Pancreas (tissue), 10 donors: ENCODE measurements around the gene SKIDA1. TPM values are rescaled to one million over a fixed set of nuclear protein-coding genes. Genes with fewer than 3 reads are reported as not detected.
"Not testable (repeated sequence)": the region's sequence is repeated elsewhere in the genome, so short reads cannot be mapped to it uniquely, and the experiment has no call there.

Experiments
- ATAC-seq, 4 donors: fragments of 200-7000 bp; cut with Tn5 transposase; one replicate each; pipeline versions ENCODE4 v1.8.0 to v1.9.1; 2020; ENCODE audit warnings: mild to moderate bottlenecking in 4 of 4, moderate library complexity in 4 of 4
- DNase-seq, 6 donors: peaks; one replicate each; pipeline ENCODE4 v3.0.0-alpha.2; 2020
- FAIRE-seq: peaks from 2 replicates; lab custom pipeline; 2012; peaks lifted over from hg19 to GRCh38; lab: Jason Lieb, UNC
- H3K27ac ChIP-seq, 4 donors: fragments of 200-600 bp; sonication (generic); 1 replicate in 3 of 4; 2 replicates in 1 of 4; pipeline versions ENCODE4 v1.5.0 to v1.8.0; 2020
- H3K27me3 ChIP-seq, 4 donors: fragments of 200-600 bp; one replicate each; pipeline ENCODE4 v1.8.0; 2021
- H3K36me3 ChIP-seq, 3 donors: fragments of 200-600 bp; sonication (generic) in 1 of 3; one replicate each; pipeline versions ENCODE4 v1.5.0 to v1.8.0; 2020 to 2021
- H3K4me1 ChIP-seq, 3 donors: fragments of 200-600 bp; one replicate each; pipeline ENCODE4 v1.8.0; 2021
- H3K4me3 ChIP-seq, 4 donors: fragments of 200-600 bp; sonication (generic) in 2 of 4; one replicate each; pipeline versions ENCODE4 v1.5.0 to v1.8.0; 2020 to 2021
- H3K9me3 ChIP-seq, 4 donors: fragments of 200-600 bp; one replicate each; pipeline ENCODE4 v1.8.0; 2021
- WGBS, 2 donors: extraction: QIAGEN DNeasy Blood & Tissue Kit; methylation state at CpG; one replicate each; pipeline ENCODE4 v1.1.7; 2013; 5-methylcytosine and 5-hydroxymethylcytosine counted together
- intact Hi-C, 3 donors: fragments of 100-400 bp; cut with DNase I; formaldehyde crosslinking; loops; one replicate each; pipeline versions ENCODE4 v1.11.1 to v1.14.2; 2022
- polyA plus RNA-seq, 2 donors: library from polyadenylated mRNA; stranded (reverse); fragments of 200-250 nt; gene quantifications; one replicate each; pipeline ENCODE4 v1.2.3, GENCODE V29; 2013
- total RNA-seq, 6 donors: library from RNA; stranded (reverse); fragmentation: NEBNext Ultra II Directional in 4 of 6; extraction: Animal tissue kit (Norgen Biotek cat#: 25700) in 4 of 6; gene quantifications; one replicate each; pipeline versions ENCODE4 v1.2.1 to v1.2.4, GENCODE V29; 2021 to 2023
- TF ChIP-seq, protein P1 (sequence below), 4 donors: fragments of 200-600 bp; sonication (generic) in 3 of 4; IDR thresholded peaks; one replicate each; pipeline versions ENCODE4 v1.5.0 to v1.8.0; 2021; ENCODE audit warnings: antibody characterized with exemption in 4 of 4
- donor health status: healthy with polysubstance abuse.
- donor health status: DM: no; HTN: no; CAD: no; lungs with moderate emphysema.
- donor health status: DM: no; HTN: no; CAD: no.
- donor health status: control.
- donor health status: control.
- donor health status: Bipolar disorder and iron deficiency.
- donor health status: DM: yes; HTN: yes; CAD: no.
- donor health status: DM: no; HTN: no; CAD: no.
- donor health status: DM: no; HTN: no; CAD: no.
- donor health status: DM: yes; HTN: yes; CAD: no.

The SKIDA1 gene
- total and polyA plus RNA-seq, 8 donors: 0.23 to 0.97 (median 0.53) TPM

DNA sequence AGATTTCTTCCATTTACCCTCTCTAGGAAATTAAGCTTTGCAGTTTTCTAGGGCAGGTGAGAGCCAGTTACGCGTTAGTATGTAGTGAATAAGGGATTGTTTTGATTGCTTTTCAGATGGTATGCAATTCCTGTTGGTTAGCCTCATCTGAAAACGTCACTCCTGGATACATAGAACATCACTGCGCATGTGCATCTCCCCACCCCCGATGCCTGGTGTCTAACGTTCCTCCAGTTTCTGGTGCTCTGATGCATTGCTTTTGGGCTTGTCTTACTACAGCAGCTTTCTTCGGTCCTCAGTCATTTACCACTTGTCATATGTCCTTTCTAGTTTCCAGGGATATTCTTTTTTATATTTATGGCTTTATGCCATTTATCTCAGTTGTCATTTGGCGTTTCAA, 31.0 kb upstream of the SKIDA1 start:
- TF ChIP-seq, protein P1, sequence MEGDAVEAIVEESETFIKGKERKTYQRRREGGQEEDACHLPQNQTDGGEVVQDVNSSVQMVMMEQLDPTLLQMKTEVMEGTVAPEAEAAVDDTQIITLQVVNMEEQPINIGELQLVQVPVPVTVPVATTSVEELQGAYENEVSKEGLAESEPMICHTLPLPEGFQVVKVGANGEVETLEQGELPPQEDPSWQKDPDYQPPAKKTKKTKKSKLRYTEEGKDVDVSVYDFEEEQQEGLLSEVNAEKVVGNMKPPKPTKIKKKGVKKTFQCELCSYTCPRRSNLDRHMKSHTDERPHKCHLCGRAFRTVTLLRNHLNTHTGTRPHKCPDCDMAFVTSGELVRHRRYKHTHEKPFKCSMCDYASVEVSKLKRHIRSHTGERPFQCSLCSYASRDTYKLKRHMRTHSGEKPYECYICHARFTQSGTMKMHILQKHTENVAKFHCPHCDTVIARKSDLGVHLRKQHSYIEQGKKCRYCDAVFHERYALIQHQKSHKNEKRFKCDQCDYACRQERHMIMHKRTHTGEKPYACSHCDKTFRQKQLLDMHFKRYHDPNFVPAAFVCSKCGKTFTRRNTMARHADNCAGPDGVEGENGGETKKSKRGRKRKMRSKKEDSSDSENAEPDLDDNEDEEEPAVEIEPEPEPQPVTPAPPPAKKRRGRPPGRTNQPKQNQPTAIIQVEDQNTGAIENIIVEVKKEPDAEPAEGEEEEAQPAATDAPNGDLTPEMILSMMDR (IDR thresholded peaks at IDR 0.05): no peak
- intact Hi-C loops: no loop called here
- H3K4me1 ChIP-seq: no peaks in the 10 kb centered on the region
- FAIRE-seq: no peak
- no peaks in the 10 kb centered on the region for H3K9me3 ChIP-seq
- no peak for ATAC-seq
- 87% methylated on average over 8 of the region's 8 CpGs for WGBS, 2 donors
- H3K4me3 ChIP-seq: no peak overlapping the region
- no peaks in the 10 kb centered on the region for H3K27me3 ChIP-seq
- H3K36me3 ChIP-seq: peaks cover 0 to 47% (median 0%) of the 10 kb centered on the region in 3 donors
- H3K27ac ChIP-seq: no peak overlapping the region
- DNase-seq: no peak

DNA sequence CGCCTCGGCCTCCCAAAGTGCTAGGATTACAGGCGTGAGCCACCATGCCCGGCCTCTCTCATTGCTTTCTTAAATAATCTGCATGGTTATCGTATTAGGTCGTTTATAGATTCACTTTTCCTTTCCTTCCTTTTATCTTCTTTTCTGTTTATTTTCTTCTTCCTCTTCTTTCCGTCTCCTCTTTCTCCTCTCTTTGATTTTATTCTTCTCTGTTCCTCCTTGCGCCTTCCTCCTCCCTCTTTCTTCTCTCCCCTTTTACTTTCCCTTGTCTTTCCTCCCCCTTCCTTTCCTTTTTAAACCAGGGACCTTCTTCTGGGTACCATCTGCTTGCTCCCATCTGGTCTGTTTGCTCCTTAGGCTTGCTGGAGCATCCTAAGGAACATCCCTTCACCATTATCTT, 27.2 kb upstream of the SKIDA1 start:
- no peak for DNase-seq
- 91 to 96% methylated on average over 8 of the region's 8 CpGs for WGBS, 2 donors
- H3K36me3 ChIP-seq: peaks cover 0 to 34% (median 0%) of the 10 kb centered on the region in 3 donors
- FAIRE-seq: no peak
- H3K9me3 ChIP-seq: no peaks in the 10 kb centered on the region
- H3K4me3 ChIP-seq: no peak overlapping the region
- H3K27me3 ChIP-seq: no peaks in the 10 kb centered on the region
- no peak for ATAC-seq
- intact Hi-C loops: no loop called here
- TF ChIP-seq, protein P1 (IDR thresholded peaks at IDR 0.05): no peak
- H3K4me1 ChIP-seq: no peaks in the 10 kb centered on the region
- no peak overlapping the region for H3K27ac ChIP-seq

DNA sequence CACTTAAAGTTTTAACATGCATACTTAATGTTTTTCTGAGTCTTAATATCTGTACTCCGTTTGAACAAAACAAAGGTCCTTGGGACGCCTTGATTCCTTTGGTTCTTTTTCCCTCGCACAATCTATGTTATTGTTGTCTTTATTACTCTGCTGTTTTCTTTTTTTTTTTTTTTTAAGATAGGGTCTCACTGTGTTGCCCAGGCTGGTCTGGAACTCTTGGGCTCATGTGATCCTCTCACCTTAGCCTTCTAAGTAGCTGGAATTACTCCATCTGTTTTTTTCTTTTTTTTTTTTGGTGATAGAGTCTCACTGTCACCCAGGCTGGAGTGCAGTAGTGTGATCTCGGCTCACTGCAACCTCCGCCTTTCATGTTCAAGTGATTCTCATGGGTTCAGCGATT, 21.8 kb upstream of the SKIDA1 start:
- ATAC-seq (no peak), DNase-seq (no peak), FAIRE-seq (no peak)
- no peaks in the 10 kb centered on the region for H3K9me3 ChIP-seq
- H3K27ac ChIP-seq: no peak overlapping the region
- intact Hi-C loops: no loop called here
- no peak overlapping the region for H3K4me3 ChIP-seq
- peaks cover 0 to 44% (median 6%) of the 10 kb centered on the region in 3 donors for H3K36me3 ChIP-seq
- TF ChIP-seq, protein P1 (IDR thresholded peaks at IDR 0.05): no peak
- H3K27me3 ChIP-seq: no peaks in the 10 kb centered on the region
- 94% methylated on average over 6 of the region's 6 CpGs for WGBS, 2 donors
- H3K4me1 ChIP-seq: no peaks in the 10 kb centered on the region

DNA sequence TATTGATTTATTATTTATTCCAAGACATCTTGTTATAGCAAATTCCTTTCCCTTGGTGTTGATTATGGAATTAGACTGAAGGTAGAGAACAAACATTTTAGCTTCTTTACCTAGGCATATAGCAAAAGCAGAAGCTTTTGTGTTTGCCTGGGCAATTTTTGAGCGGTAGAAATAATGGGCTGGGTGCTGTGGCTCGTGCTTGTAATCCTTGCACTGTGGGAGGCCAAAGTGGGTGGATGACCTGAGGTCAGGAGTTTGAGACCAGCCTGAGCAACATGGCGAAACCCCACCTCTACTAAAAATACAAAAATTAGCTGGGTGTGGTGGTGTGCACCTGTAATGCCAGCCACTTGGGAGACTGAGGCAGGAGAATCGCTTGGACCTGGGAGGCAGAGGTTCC, 15.2 kb upstream of the SKIDA1 start:
- FAIRE-seq, ATAC-seq, intact Hi-C loops, DNase-seq, H3K4me1 ChIP-seq, H3K9me3 ChIP-seq, H3K27me3 ChIP-seq, H3K27ac ChIP-seq, H3K4me3 ChIP-seq: not testable (repeated sequence)
- WGBS, 2 donors: 97% methylated on average over 4 of the region's 4 CpGs
- peaks cover 5 to 60% (median 6%) of the 10 kb centered on the region in 3 donors for H3K36me3 ChIP-seq

DNA sequence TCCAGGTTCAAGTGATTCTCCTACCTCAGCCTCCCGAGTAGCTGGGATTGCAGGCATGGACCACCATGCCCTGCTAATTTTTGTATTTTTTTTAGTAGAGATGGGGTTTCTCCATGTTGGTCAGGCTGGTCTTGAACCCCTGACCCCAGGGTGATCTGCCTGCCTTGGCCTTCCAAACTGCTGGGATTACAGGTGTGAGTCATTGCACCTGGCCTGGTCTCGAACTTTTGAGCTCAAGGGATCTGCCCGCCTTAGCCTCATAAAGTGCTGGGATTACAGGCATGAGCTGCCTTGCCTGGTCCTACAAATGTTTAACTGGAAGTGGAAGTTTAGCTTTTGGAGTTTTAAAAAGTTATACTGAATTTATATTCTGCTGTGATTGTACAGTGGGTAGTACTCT, 11.4 kb upstream of the SKIDA1 start:
- 80 to 84% methylated on average over 3 of the region's 3 CpGs for WGBS, 2 donors
- no peaks in the 10 kb centered on the region for H3K27me3 ChIP-seq
- TF ChIP-seq, protein P1 (IDR thresholded peaks at IDR 0.05): no peak
- no peaks in the 10 kb centered on the region for H3K9me3 ChIP-seq
- no peak for DNase-seq
- H3K36me3 ChIP-seq: peaks cover 0 to 26% (median 5%) of the 10 kb centered on the region in 3 donors
- FAIRE-seq: no peak
- H3K4me3 ChIP-seq: no peak overlapping the region
- H3K27ac ChIP-seq: no peak overlapping the region
- no peak for ATAC-seq
- intact Hi-C loops: no loop called here
- peaks cover 6 to 18% (median 15%) of the 10 kb centered on the region in 3 donors for H3K4me1 ChIP-seq

DNA sequence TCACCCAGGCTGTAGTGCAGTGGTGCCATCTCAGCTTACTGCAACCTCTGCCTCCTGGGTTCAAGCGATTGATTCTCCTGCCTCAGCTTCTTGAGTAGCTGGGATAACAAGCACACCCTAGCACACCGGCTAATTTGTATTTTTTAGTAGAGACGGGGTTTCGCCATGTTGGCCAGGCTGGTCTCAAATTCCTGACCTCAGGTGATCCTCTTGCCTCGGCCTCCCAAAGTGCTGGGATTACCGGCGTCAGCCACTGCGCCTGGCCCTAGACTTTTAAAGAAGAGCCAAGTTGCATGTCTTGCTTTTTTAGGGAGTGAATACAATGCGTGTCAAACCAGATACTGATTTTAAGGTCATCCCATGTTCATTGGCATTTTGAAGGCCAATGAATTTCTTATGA, 10.5 kb upstream of the SKIDA1 start:
- WGBS, 2 donors: 89 to 93% methylated on average over 9 of the region's 9 CpGs
- intact Hi-C loops, H3K27ac ChIP-seq, FAIRE-seq, DNase-seq, H3K4me3 ChIP-seq, H3K9me3 ChIP-seq, ATAC-seq, H3K27me3 ChIP-seq: not testable (repeated sequence)
- peaks cover 14 to 25% (median 15%) of the 10 kb centered on the region in 3 donors for H3K4me1 ChIP-seq
- H3K36me3 ChIP-seq: peaks cover 0 to 17% (median 5%) of the 10 kb centered on the region in 3 donors
